A549 (cell line): ENCODE data around the gene CLDN11.

Experiments
- BHLHE40 ChIP-seq: IDR thresholded peaks from 2 replicates; pipeline ENCODE4 v1.6.1; 2012; ENCODE audit warnings: low read depth, low read length, inconsistent platforms
- EP300 ChIP-seq, 2 experiments: fragments of >200 bp; sonication (Bioruptor Twin); formaldehyde crosslinking; IDR thresholded peaks; 2 replicates in 1 of 2; 3 replicates in 1 of 2; pipeline ENCODE4 v1.6.1; 2016 to 2017
- KDM1A ChIP-seq: fragments of 200-600 bp; sonication (generic); IDR thresholded peaks from 2 replicates; pipeline ENCODE4 v1.6.1; 2016; ENCODE audit warnings: low read depth, mild to moderate bottlenecking
- MAX ChIP-seq: IDR thresholded peaks from 2 replicates; pipeline ENCODE4 v1.6.1; 2012
- MAZ ChIP-seq: fragments of 150-350 bp; IDR thresholded peaks from 2 replicates; pipeline ENCODE4 v1.6.1; 2014; ENCODE audit warnings: antibody characterized with exemption, low read depth, low read length, borderline replicate concordance
- PHF8 ChIP-seq: fragments of 200-600 bp; sonication (generic); IDR thresholded peaks from 2 replicates; pipeline ENCODE4 v1.6.1; 2016; ENCODE audit warnings: low read depth, mild to moderate bottlenecking, antibody characterized with exemption, moderate library complexity, borderline replicate concordance
- POLR2A ChIP-seq: IDR thresholded peaks from 2 replicates; pipeline ENCODE4 v1.6.1; 2012; ENCODE audit warnings: mild to moderate bottlenecking, low read length
- POLR2AphosphoS2 ChIP-seq: conservative IDR thresholded peaks from 2 replicates; pipeline ENCODE4 v1.6.1; 2012; ENCODE audit warnings: low read length, improper control_type of control experiment, inconsistent platforms
- REST ChIP-seq: fragments of 200-600 bp; sonication (generic); IDR thresholded peaks from 2 replicates; pipeline ENCODE4 v1.6.1; 2016; ENCODE audit warnings: antibody characterized with exemption, mild to moderate bottlenecking, moderate library complexity
- RFX5 ChIP-seq: fragments of 450-650 bp; IDR thresholded peaks from 2 replicates; pipeline ENCODE4 v1.7.1; 2014; ENCODE audit warnings: antibody characterized with exemption, mild to moderate bottlenecking, moderate library complexity
- SMC3 ChIP-seq: fragments of >200 bp; sonication (Bioruptor Twin); formaldehyde crosslinking; IDR thresholded peaks from 3 replicates; pipeline ENCODE4 v1.6.1; 2018; ENCODE audit warnings: inconsistent platforms
- TF ChIP-seq, protein P1 (sequence below): fragments of >200 bp; sonication (Bioruptor Twin); formaldehyde crosslinking; IDR thresholded peaks from 3 replicates; pipeline ENCODE4 v1.5.1; 2016
- TF ChIP-seq, protein P2 (sequence below): fragments of 450-650 bp; IDR thresholded peaks from 2 replicates; pipeline ENCODE4 v1.6.1; 2014; ENCODE audit warnings: antibody characterized with exemption
- TF ChIP-seq, protein P3 (sequence below): fragments of 250-450 bp; sonication (Bioruptor Pico); IDR thresholded peaks from 2 replicates; pipeline ENCODE4 v1.5.0; 2021; ENCODE audit warnings: mild to moderate bottlenecking, moderate library complexity, borderline replicate concordance

DNA sequence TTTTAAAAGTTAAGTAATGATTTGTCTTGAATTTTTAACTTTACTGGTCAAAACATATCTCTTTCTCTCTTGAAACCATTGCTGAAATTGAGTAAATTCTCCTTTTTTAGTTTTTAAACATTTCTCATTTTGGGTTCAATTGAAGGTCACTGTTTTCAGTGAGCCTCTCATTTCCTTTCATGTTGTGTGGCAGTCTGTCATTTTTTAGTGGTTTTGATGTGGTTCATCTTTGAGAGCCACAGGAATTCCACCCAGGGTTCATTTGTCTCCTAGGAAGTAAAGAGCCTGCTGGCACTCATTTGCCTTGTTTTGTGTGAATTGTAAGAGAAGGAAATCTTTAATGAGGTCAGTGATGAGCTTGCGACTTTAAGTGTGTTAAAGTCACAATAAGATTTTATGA is 10.4 kb downstream of the CLDN11 start:
- TF ChIP-seq POLR2A, result no peak
- TF ChIP-seq MAX, result no peak
- TF ChIP-seq PHF8, result no peak
- no peak for TF ChIP-seq EP300 (IDR thresholded peaks at IDR 0.05)
- no peak for TF ChIP-seq BHLHE40
- TF ChIP-seq, protein P1, sequence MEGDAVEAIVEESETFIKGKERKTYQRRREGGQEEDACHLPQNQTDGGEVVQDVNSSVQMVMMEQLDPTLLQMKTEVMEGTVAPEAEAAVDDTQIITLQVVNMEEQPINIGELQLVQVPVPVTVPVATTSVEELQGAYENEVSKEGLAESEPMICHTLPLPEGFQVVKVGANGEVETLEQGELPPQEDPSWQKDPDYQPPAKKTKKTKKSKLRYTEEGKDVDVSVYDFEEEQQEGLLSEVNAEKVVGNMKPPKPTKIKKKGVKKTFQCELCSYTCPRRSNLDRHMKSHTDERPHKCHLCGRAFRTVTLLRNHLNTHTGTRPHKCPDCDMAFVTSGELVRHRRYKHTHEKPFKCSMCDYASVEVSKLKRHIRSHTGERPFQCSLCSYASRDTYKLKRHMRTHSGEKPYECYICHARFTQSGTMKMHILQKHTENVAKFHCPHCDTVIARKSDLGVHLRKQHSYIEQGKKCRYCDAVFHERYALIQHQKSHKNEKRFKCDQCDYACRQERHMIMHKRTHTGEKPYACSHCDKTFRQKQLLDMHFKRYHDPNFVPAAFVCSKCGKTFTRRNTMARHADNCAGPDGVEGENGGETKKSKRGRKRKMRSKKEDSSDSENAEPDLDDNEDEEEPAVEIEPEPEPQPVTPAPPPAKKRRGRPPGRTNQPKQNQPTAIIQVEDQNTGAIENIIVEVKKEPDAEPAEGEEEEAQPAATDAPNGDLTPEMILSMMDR, result no peak
- TF ChIP-seq, protein P2, sequence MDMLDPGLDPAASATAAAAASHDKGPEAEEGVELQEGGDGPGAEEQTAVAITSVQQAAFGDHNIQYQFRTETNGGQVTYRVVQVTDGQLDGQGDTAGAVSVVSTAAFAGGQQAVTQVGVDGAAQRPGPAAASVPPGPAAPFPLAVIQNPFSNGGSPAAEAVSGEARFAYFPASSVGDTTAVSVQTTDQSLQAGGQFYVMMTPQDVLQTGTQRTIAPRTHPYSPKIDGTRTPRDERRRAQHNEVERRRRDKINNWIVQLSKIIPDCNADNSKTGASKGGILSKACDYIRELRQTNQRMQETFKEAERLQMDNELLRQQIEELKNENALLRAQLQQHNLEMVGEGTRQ, result no peak
- TF ChIP-seq POLR2AphosphoS2, result no peak
- TF ChIP-seq MAZ, result no peak
- TF ChIP-seq RFX5, result no peak
- TF ChIP-seq, protein P3, sequence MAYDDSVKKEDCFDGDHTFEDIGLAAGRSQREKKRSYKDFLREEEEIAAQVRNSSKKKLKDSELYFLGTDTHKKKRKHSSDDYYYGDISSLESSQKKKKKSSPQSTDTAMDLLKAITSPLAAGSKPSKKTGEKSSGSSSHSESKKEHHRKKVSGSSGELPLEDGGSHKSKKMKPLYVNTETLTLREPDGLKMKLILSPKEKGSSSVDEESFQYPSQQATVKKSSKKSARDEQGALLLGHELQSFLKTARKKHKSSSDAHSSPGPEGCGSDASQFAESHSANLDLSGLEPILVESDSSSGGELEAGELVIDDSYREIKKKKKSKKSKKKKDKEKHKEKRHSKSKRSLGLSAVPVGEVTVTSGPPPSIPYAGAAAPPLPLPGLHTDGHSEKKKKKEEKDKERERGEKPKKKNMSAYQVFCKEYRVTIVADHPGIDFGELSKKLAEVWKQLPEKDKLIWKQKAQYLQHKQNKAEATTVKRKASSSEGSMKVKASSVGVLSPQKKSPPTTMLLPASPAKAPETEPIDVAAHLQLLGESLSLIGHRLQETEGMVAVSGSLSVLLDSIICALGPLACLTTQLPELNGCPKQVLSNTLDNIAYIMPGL, result no peak
- no peak for TF ChIP-seq KDM1A
- no peak for TF ChIP-seq REST
- no peak for TF ChIP-seq SMC3
